Thyroid gland (tissue), 4 donors: ENCODE results near the gene P2RX6.
"Not testable (repeated sequence)": the region's sequence is repeated elsewhere in the genome, so short reads cannot be mapped to it uniquely, and the experiment has no call there.

ENCODE experiments used
- CTCF ChIP-seq, 6 experiments: fragments of 200-600 bp in 3 of 6; fragments of 450-650 bp in 3 of 6; sonication (generic) in 3 of 6; IDR thresholded peaks; one replicate each; pipeline ENCODE4 v1.5.1; 2016 to 2019; ENCODE audit warnings: antibody characterized with exemption in 6 of 6, mild to moderate bottlenecking in 2 of 6, inconsistent platforms in 1 of 6, moderate library complexity in 1 of 6
- POLR2A ChIP-seq, 2 donors: fragments of 450-650 bp; IDR thresholded peaks; one replicate each; pipeline ENCODE4 v1.6.1; 2017; ENCODE audit warnings: antibody characterized with exemption in 2 of 2, mild to moderate bottlenecking in 2 of 2, moderate library complexity in 1 of 2

GRCh38 chr22:21071796-21072195 is 56.8 kb downstream of the P2RX6 start:
- TF ChIP-seq CTCF, POLR2A (IDR thresholded peaks at IDR 0.05): not testable (repeated sequence)
